Measurements from ENCODE around the gene PFKFB3.

GRCh38 chr10:6215683-6216484 lies 13.2 kb downstream of the PFKFB3 start:
- TF ChIP-seq HDGF (IDR thresholded peaks at IDR 0.05; ENCODE audit: borderline replicate concordance) (no peak), SP1 (IDR thresholded peaks at IDR 0.05) (no peak), BHLHE40 (IDR thresholded peaks at IDR 0.05; ENCODE audit: borderline replicate concordance) (no peak), FOXM1 (IDR thresholded peaks at IDR 0.05; ENCODE audit: borderline replicate concordance) (no peak), ELF4 (IDR thresholded peaks at IDR 0.05) (no peak), ARNT (IDR thresholded peaks at IDR 0.05) (no peak), SUZ12 (IDR thresholded peaks at IDR 0.05) (no peak), FOXA1 (IDR thresholded peaks at IDR 0.05) (no peak)
